22Rv1 (cell line): Measurements from ENCODE around the gene SERINC3.

Experiments used
- CTCF ChIP-seq: fragments of 450-650 bp; IDR thresholded peaks from 2 replicates; pipeline ENCODE4 v1.5.1; 2017; ENCODE audit warnings: mild to moderate bottlenecking
- ZFX ChIP-seq: fragments of 450-650 bp; IDR thresholded peaks from 2 replicates; pipeline ENCODE4 v1.6.1; 2017; ENCODE audit warnings: antibody characterized with exemption, borderline replicate concordance

- TF ChIP-seq CTCF, result no peak
- TF ChIP-seq ZFX, result no peak
These were observed 24.1 kb downstream of the SERINC3 start for GRCh38 chr20:44497761-44498160.
